H9 (cell line): ENCODE data around the gene ANO10. TPM values are rescaled to one million over a fixed set of nuclear protein-coding genes. Genes with fewer than 3 reads are reported as not detected.

ENCODE experiments used
- DNase-seq: peaks from one replicate; pipeline ENCODE4 v3.0.0-alpha.2; 2017
- H2AFZ ChIP-seq: one replicate; pipeline ENCODE4 v1.6.1; 2013; ENCODE audit warnings: mild to moderate bottlenecking, low read length, control low read depth, moderate library complexity
- H2AK5ac ChIP-seq: 2 replicates; pipeline ENCODE4 v1.6.1; 2013; ENCODE audit warnings: low read length, control low read depth, mixed read lengths; ENCODE audit not compliant: insufficient read length
- H2BK120ac ChIP-seq: one replicate; pipeline ENCODE4 v1.6.1; 2013; ENCODE audit warnings: low read depth, mild to moderate bottlenecking, low read length, control low read depth, inconsistent platforms; ENCODE audit not compliant: poor library complexity, severe bottlenecking
- H2BK12ac ChIP-seq: 2 replicates; pipeline ENCODE4 v1.6.1; 2013; ENCODE audit warnings: low read length, control low read depth, mixed read lengths, low read depth; ENCODE audit not compliant: insufficient read length
- H2BK15ac ChIP-seq: 2 replicates; pipeline ENCODE4 v1.6.1; 2013; ENCODE audit warnings: low read depth, low read length, control low read depth
- H2BK20ac ChIP-seq: one replicate; pipeline ENCODE4 v1.6.1; 2013; ENCODE audit warnings: low read depth, mild to moderate bottlenecking, low read length, control low read depth, inconsistent platforms; ENCODE audit not compliant: poor library complexity, severe bottlenecking
- H2BK5ac ChIP-seq: 2 replicates; pipeline ENCODE4 v1.6.1; 2013; ENCODE audit warnings: low read length, control low read depth, mixed read lengths; ENCODE audit not compliant: insufficient read length
- H3K14ac ChIP-seq: 2 replicates; pipeline ENCODE4 v1.6.1; 2013; ENCODE audit warnings: low read length, control low read depth; ENCODE audit not compliant: insufficient read depth
- H3K18ac ChIP-seq: 2 replicates; pipeline ENCODE4 v1.6.1; 2013; ENCODE audit warnings: low read depth, mild to moderate bottlenecking, mixed read lengths, low read length, control low read depth; ENCODE audit not compliant: insufficient read length
- H3K23ac ChIP-seq: 2 replicates; pipeline ENCODE4 v1.6.1; 2013; ENCODE audit warnings: low read length, control low read depth, mixed read lengths, low read depth; ENCODE audit not compliant: insufficient read length
- H3K23me2 ChIP-seq: 2 replicates; pipeline ENCODE4 v1.6.1; 2013; ENCODE audit warnings: low read depth, mild to moderate bottlenecking, mixed read lengths, low read length, control low read depth; ENCODE audit not compliant: insufficient read length, poor library complexity, severe bottlenecking
- H3K27ac ChIP-seq: 2 replicates; pipeline ENCODE4 v1.5.1; 2013; ENCODE audit warnings: low read length, control low read depth, mixed read lengths, low read depth; ENCODE audit not compliant: insufficient read length
- H3K27me3 ChIP-seq: 2 replicates; pipeline ENCODE4 v1.6.1; 2013; ENCODE audit warnings: low read length, control low read depth, inconsistent platforms; ENCODE audit not compliant: insufficient read depth
- H3K4ac ChIP-seq: 2 replicates; pipeline ENCODE4 v1.6.1; 2013; ENCODE audit warnings: low read depth, mild to moderate bottlenecking, control low read depth, inconsistent platforms, low read length, moderate library complexity
- H3K4me1 ChIP-seq: 2 replicates; pipeline ENCODE4 v1.6.1; 2013; ENCODE audit warnings: low read length, control low read depth, inconsistent platforms; ENCODE audit not compliant: insufficient read depth
- H3K4me2 ChIP-seq: 2 replicates; pipeline ENCODE4 v1.6.1; 2013; ENCODE audit warnings: low read length, control low read depth, mixed read lengths; ENCODE audit not compliant: insufficient read length, insufficient read depth
- H3K56ac ChIP-seq: 2 replicates; pipeline ENCODE4 v1.6.1; 2013; ENCODE audit warnings: low read depth, mild to moderate bottlenecking, mixed read lengths, low read length, control low read depth; ENCODE audit not compliant: insufficient read length
- H3K79me1 ChIP-seq: 2 replicates; pipeline ENCODE4 v1.6.1; 2013; ENCODE audit warnings: low read depth, mild to moderate bottlenecking, moderate library complexity, low read length, control low read depth, inconsistent platforms; ENCODE audit not compliant: insufficient read depth, poor library complexity, severe bottlenecking
- H3K79me2 ChIP-seq: 2 replicates; pipeline ENCODE4 v1.6.1; 2013; ENCODE audit warnings: low read length, control low read depth, inconsistent platforms; ENCODE audit not compliant: insufficient read depth
- H3K9ac ChIP-seq: 2 replicates; pipeline ENCODE4 v1.6.1; 2013; ENCODE audit warnings: low read length, control low read depth, mixed read lengths; ENCODE audit not compliant: insufficient read length; ENCODE audit errors: extremely low read depth
- H3K9me3 ChIP-seq: one replicate; pipeline ENCODE4 v1.6.1; 2013; ENCODE audit warnings: low read depth, low read length, inconsistent platforms; ENCODE audit not compliant: control insufficient read depth
- H3T11ph ChIP-seq: one replicate; pipeline ENCODE4 v1.6.1; 2013; ENCODE audit warnings: mild to moderate bottlenecking, low read length, control low read depth, inconsistent platforms
- H4K20me1 ChIP-seq: one replicate; pipeline ENCODE4 v1.6.1; 2013; ENCODE audit not compliant: control insufficient read depth, insufficient read length, insufficient read depth
- H4K5ac ChIP-seq: 2 replicates; pipeline ENCODE4 v1.6.1; 2013; ENCODE audit warnings: low read depth, mild to moderate bottlenecking, mixed read lengths, low read length, control low read depth; ENCODE audit not compliant: insufficient read length
- H4K8ac ChIP-seq: replicated peaks from 2 replicates; pipeline ENCODE4 v1.6.1; 2013; ENCODE audit warnings: low read length, control low read depth, mixed read lengths, low read depth; ENCODE audit not compliant: insufficient read length
- H4K91ac ChIP-seq: 2 replicates; pipeline ENCODE4 v1.6.1; 2013; ENCODE audit warnings: low read depth, mild to moderate bottlenecking, moderate library complexity, mixed read lengths, low read length, control low read depth; ENCODE audit not compliant: insufficient read length
- H3K27ac Mint-ChIP-seq, 3 experiments: 2 replicates in 2 of 3; 3 replicates in 1 of 3; pipeline ENCODE4 v1.8.0; 2020 to 2021; ENCODE audit warnings: mixed read lengths in 3 of 3, mild to moderate bottlenecking in 1 of 3, moderate library complexity in 1 of 3
- H3K27me3 Mint-ChIP-seq: 2 replicates; pipeline ENCODE4 v1.8.0; 2021; ENCODE audit warnings: low read depth, mild to moderate bottlenecking, moderate library complexity, mixed read lengths
- H3K36me3 Mint-ChIP-seq, 3 experiments: 2 replicates in 2 of 3; 3 replicates in 1 of 3; pipeline ENCODE4 v1.8.0; 2020 to 2021; ENCODE audit warnings: low read depth in 3 of 3, mixed read lengths in 3 of 3; ENCODE audit not compliant: insufficient read depth in 1 of 3
- H3K4me1 Mint-ChIP-seq, 2 experiments: 2 replicates each; pipeline ENCODE4 v1.8.0; 2020; ENCODE audit warnings: mixed read lengths in 2 of 2
- H3K4me3 Mint-ChIP-seq, 2 experiments: 2 replicates in 1 of 2; 3 replicates in 1 of 2; pipeline ENCODE4 v1.8.0; 2020 to 2021; ENCODE audit warnings: mild to moderate bottlenecking in 2 of 2, mixed read lengths in 2 of 2, moderate library complexity in 1 of 2
- H3K9me3 Mint-ChIP-seq, 2 experiments: 2 replicates in 1 of 2; 3 replicates in 1 of 2; pipeline ENCODE4 v1.8.0; 2020; ENCODE audit warnings: mild to moderate bottlenecking in 2 of 2, mixed read lengths in 2 of 2, moderate library complexity in 1 of 2
- WGBS: extraction: QIAGEN DNeasy Blood & Tissue Kit; methylation state at CpG from one replicate; pipeline ENCODE4 v1.1.7; 2013; ENCODE audit warnings: missing lambda C conversion rate, low lambda C conversion rate, mixed read lengths; ENCODE audit not compliant: insufficient read length; ENCODE audit errors: extremely low coverage; 5-methylcytosine and 5-hydroxymethylcytosine counted together
- total RNA-seq: library from RNA; stranded (reverse); gene quantifications from 2 replicates; pipeline ENCODE4 v1.2.1, GENCODE V29; 2021
- TF ChIP-seq, protein P1 (sequence below): fragments of 200-600 bp; sonication (generic); conservative IDR thresholded peaks from 3 replicates; pipeline ENCODE4 v1.8.0; 2021; ENCODE audit warnings: antibody characterized with exemption, mild to moderate bottlenecking

The ANO10 gene
- total RNA-seq, 1 experiment from 2014 or later, result 38.7 TPM

- Histone ChIP-seq H3K56ac (no peak overlapping the region), H3K9ac (no peak overlapping the region), H4K91ac (no peak overlapping the region), H3K14ac (no peak overlapping the region), H3K9me3 (no peaks in the 10 kb centered on the region), H2BK12ac (no peak overlapping the region), H2BK5ac (no peak overlapping the region), H2AFZ (no peak overlapping the region), H3K18ac (no peak overlapping the region), H3K4ac (no peak overlapping the region), H2BK20ac (no peak overlapping the region), H2BK120ac (no peak overlapping the region), H3T11ph (no peak overlapping the region), H2BK15ac (no peak overlapping the region), H3K79me1 (peaks cover 3% of the 10 kb centered on the region), H3K27ac (no peak overlapping the region), H4K8ac (no peak overlapping the region), H4K20me1 (no peaks in the 10 kb centered on the region), H4K5ac (no peak overlapping the region), H3K27me3 (no peaks in the 10 kb centered on the region), H3K4me1 (peaks cover 2% of the 10 kb centered on the region; the same call in 1 of the 2 replicates), H3K23ac (no peak overlapping the region), H3K79me2 (no peaks in the 10 kb centered on the region), H3K4me2 (no peak overlapping the region), H2AK5ac (no peak overlapping the region), H3K23me2 (peaks cover 5% of the 10 kb centered on the region)
- H3K4me3 Mint-ChIP-seq, result no peak overlapping the region
- peaks cover 17 to 39% of the 10 kb centered on the region in 2 experiments for H3K4me1 Mint-ChIP-seq
- H3K27ac Mint-ChIP-seq, result no peak overlapping the region
- no peaks in the 10 kb centered on the region; the same call in 1 of the 2 replicates for H3K27me3 Mint-ChIP-seq
- TF ChIP-seq, protein P1, sequence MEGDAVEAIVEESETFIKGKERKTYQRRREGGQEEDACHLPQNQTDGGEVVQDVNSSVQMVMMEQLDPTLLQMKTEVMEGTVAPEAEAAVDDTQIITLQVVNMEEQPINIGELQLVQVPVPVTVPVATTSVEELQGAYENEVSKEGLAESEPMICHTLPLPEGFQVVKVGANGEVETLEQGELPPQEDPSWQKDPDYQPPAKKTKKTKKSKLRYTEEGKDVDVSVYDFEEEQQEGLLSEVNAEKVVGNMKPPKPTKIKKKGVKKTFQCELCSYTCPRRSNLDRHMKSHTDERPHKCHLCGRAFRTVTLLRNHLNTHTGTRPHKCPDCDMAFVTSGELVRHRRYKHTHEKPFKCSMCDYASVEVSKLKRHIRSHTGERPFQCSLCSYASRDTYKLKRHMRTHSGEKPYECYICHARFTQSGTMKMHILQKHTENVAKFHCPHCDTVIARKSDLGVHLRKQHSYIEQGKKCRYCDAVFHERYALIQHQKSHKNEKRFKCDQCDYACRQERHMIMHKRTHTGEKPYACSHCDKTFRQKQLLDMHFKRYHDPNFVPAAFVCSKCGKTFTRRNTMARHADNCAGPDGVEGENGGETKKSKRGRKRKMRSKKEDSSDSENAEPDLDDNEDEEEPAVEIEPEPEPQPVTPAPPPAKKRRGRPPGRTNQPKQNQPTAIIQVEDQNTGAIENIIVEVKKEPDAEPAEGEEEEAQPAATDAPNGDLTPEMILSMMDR, result no peak
- H3K36me3 Mint-ChIP-seq, result peaks cover 7 to 12% (median 8%) of the 10 kb centered on the region in 3 experiments
- H3K9me3 Mint-ChIP-seq, result peaks cover 8 to 15% of the 10 kb centered on the region in 2 experiments
- DNase-seq, result no peak
- no CpG with 5 or more reads among the region's 6 CpGs for WGBS
Measured at GRCh38 chr3:43624619-43625305, 3.0 kb upstream of the ANO10 start.
